Mesendoderm (in vitro differentiated cells): ENCODE data around the gene LMBRD1.

ENCODE experiments used
- DNase-seq: peaks from one replicate; pipeline ENCODE4 v3.0.0; 2013
- H2AK5ac ChIP-seq: 2 replicates; pipeline ENCODE4 v1.6.1; 2013; ENCODE audit warnings: low read length, inconsistent platforms
- H2BK120ac ChIP-seq: 2 replicates; pipeline ENCODE4 v1.6.1; 2013; ENCODE audit warnings: low read depth, mild to moderate bottlenecking, low read length, moderate library complexity, mixed read lengths
- H2BK15ac ChIP-seq: replicated peaks from 2 replicates; pipeline ENCODE4 v1.6.1; 2013; ENCODE audit warnings: low read depth, mild to moderate bottlenecking, moderate library complexity
- H2BK5ac ChIP-seq: 2 replicates; pipeline ENCODE4 v1.6.1; 2013; ENCODE audit warnings: low read length, inconsistent platforms
- H3K18ac ChIP-seq: 2 replicates; pipeline ENCODE4 v1.6.1; 2013; ENCODE audit warnings: mild to moderate bottlenecking, low read length, mixed read lengths
- H3K23ac ChIP-seq: one replicate; pipeline ENCODE4 v1.6.1; 2013; ENCODE audit warnings: low read length
- H3K27ac ChIP-seq: 2 replicates; pipeline ENCODE4 v1.5.1; 2013; ENCODE audit warnings: low read depth, mild to moderate bottlenecking, inconsistent platforms, low read length, moderate library complexity
- H3K27me3 ChIP-seq: 2 replicates; pipeline ENCODE4 v1.6.1; 2013; ENCODE audit warnings: low read length, control low read depth, mild to moderate bottlenecking, inconsistent platforms; ENCODE audit not compliant: insufficient read depth, poor library complexity
- H3K36me3 ChIP-seq: 2 replicates; pipeline ENCODE4 v1.6.1; 2013; ENCODE audit warnings: low read length, inconsistent platforms; ENCODE audit not compliant: control insufficient read depth, insufficient read depth
- H3K4ac ChIP-seq: one replicate; pipeline ENCODE4 v1.6.1; 2013; ENCODE audit warnings: low read depth, mild to moderate bottlenecking, low read length, moderate library complexity
- H3K4me1 ChIP-seq: 2 replicates; pipeline ENCODE4 v1.6.1; 2013; ENCODE audit warnings: low read depth, low read length, inconsistent platforms; ENCODE audit not compliant: control insufficient read depth
- H3K4me2 ChIP-seq: 2 replicates; pipeline ENCODE4 v1.6.1; 2013; ENCODE audit warnings: low read length
- H3K4me3 ChIP-seq: 2 replicates; pipeline ENCODE4 v1.5.1; 2013; ENCODE audit warnings: mild to moderate bottlenecking, low read length
- H3K56ac ChIP-seq: one replicate; pipeline ENCODE4 v1.6.1; 2013; ENCODE audit warnings: low read length
- H3K79me1 ChIP-seq: 2 replicates; pipeline ENCODE4 v1.6.1; 2013; ENCODE audit warnings: low read length, inconsistent platforms
- H3K79me2 ChIP-seq: 2 replicates; pipeline ENCODE4 v1.6.1; 2013; ENCODE audit warnings: mild to moderate bottlenecking, low read length; ENCODE audit not compliant: control insufficient read depth, insufficient read depth
- H3K9ac ChIP-seq: 2 replicates; pipeline ENCODE4 v1.6.1; 2013; ENCODE audit warnings: low read length, inconsistent platforms
- H4K5ac ChIP-seq: one replicate; pipeline ENCODE4 v1.6.1; 2013; ENCODE audit warnings: low read length
- H4K8ac ChIP-seq: one replicate; pipeline ENCODE4 v1.6.1; 2013; ENCODE audit warnings: low read depth, mild to moderate bottlenecking, control low read depth, low read length, moderate library complexity
- WGBS: extraction: QIAGEN DNeasy Blood & Tissue Kit; methylation state at CpG from one replicate; pipeline ENCODE4 v1.1.7; 2013; ENCODE audit warnings: low lambda C conversion rate, missing lambda C conversion rate; ENCODE audit not compliant: insufficient coverage; ENCODE audit errors: extremely low coverage; 5-methylcytosine and 5-hydroxymethylcytosine counted together

The LMBRD1 gene

DNA sequence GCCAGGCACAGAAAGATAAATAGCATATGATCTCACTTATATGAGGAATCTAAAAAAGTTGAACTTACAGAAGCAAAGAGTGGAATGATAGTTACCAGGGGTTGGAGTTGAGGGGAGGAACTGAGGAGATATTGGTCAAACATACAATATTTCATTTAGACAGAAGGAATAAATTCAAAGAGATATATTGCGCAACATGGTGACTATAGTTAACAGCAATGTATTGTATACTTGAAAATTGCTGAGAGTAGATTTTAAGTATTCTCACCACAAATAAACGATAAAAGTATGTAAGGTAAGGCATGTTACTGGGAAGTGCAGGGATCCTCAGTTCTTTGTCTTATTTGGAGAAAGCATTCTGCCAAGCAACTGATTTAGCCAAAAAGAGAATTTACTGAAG, 171.9 kb downstream of the LMBRD1 start:
- DNase-seq: no peak
- Histone ChIP-seq H3K9ac (no peak overlapping the region), H2BK15ac (no peak overlapping the region), H3K27me3 (no peaks in the 10 kb centered on the region), H3K79me2 (no peaks in the 10 kb centered on the region), H3K79me1 (no peaks in the 10 kb centered on the region), H3K18ac (no peak overlapping the region), H3K27ac (no peak overlapping the region), H4K8ac (no peak overlapping the region), H3K4ac (no peak overlapping the region), H3K4me1 (no peaks in the 10 kb centered on the region), H3K4me2 (no peak overlapping the region), H2BK120ac (no peak overlapping the region), H2BK5ac (no peak overlapping the region), H3K4me3 (no peak overlapping the region), H2AK5ac (no peak overlapping the region), H3K23ac (no peak overlapping the region), H3K36me3 (no peaks in the 10 kb centered on the region), H4K5ac (no peak overlapping the region), H3K56ac (no peak overlapping the region)
- whole genome bisulfite sequencing: no CpG with 5 or more reads among the region's 2 CpGs
